ENCODE results near the gene PGR. TPM values are rescaled to one million over a fixed set of nuclear protein-coding genes. Genes with fewer than 3 reads are reported as not detected.

The PGR gene
- polyA plus RNA-seq, 1 donor (not counting 4 experiments of a cell fraction or from before 2014, with no cell fraction given), result not detected

DNA sequence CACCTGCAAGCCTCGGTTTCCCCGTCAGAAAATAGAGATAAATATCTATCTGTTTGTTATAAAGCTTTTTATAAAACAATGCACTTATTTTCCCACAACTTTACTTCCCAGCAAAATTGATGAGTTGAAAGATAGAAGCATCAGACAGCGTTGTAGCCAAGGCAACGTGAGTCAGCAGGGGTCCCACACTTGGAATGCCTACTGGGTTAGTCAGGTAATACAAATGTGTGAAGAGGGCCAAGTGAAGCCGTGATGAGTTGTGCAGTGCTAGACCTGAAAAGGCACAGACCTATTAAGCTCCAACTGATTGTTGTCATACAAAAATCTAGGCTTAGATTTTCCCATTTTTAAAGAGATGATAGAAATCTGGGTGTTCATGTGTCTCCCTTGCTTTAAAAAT, 118.7 kb downstream of the PGR start:
- Histone ChIP-seq H3K27ac (ENCODE audit: control insufficient read depth, insufficient read depth, low read length) (no peak overlapping the region), H3K9me3 (ENCODE audit: control insufficient read depth, low read depth, low read length) (no peaks in the 10 kb centered on the region), H3K36me3 (ENCODE audit: control insufficient read depth in 2 of 2, extremely low read depth in 1 of 2, insufficient read depth in 2 of 2, low read length in 2 of 2) (no peaks in the 10 kb centered on the region), H3K27me3 (ENCODE audit: control insufficient read depth, extremely low read depth, insufficient read depth, low read length) (no peaks in the 10 kb centered on the region), H3K9me1 (ENCODE audit: control insufficient read depth, extremely low read depth, insufficient read depth, low read length) (no peaks in the 10 kb centered on the region), H3K4me1 (ENCODE audit: control insufficient read depth, extremely low read depth, insufficient read depth, low read length) (no peaks in the 10 kb centered on the region), H3K4me2 (ENCODE audit: control insufficient read depth, extremely low read depth, insufficient read depth, low read depth, low read length) (no peak overlapping the region), H4K20me1 (ENCODE audit: control insufficient read depth, extremely low read depth, insufficient read depth, low read length) (no peaks in the 10 kb centered on the region), H3K9ac (ENCODE audit: control insufficient read depth, extremely low read depth, insufficient read depth, low read length) (no peak overlapping the region), H3K4me3 (ENCODE audit: control insufficient read depth in 2 of 3, extremely low read depth in 1 of 3, insufficient read depth in 2 of 3, low read depth in 1 of 3, low read length in 3 of 3) (no peak overlapping the region), H3K79me2 (ENCODE audit: control insufficient read depth, insufficient read depth, low read length) (no peaks in the 10 kb centered on the region), H2AFZ (ENCODE audit: control insufficient read depth, low read length) (no peak overlapping the region)
- FAIRE-seq (no peak), DNase-seq (ENCODE audit: low read depth, low spot score) (no peak)
- no peak for TF ChIP-seq EZH2 (IDR thresholded peaks at IDR 0.05; ENCODE audit: low read length)
- TF ChIP-seq, protein P1, sequence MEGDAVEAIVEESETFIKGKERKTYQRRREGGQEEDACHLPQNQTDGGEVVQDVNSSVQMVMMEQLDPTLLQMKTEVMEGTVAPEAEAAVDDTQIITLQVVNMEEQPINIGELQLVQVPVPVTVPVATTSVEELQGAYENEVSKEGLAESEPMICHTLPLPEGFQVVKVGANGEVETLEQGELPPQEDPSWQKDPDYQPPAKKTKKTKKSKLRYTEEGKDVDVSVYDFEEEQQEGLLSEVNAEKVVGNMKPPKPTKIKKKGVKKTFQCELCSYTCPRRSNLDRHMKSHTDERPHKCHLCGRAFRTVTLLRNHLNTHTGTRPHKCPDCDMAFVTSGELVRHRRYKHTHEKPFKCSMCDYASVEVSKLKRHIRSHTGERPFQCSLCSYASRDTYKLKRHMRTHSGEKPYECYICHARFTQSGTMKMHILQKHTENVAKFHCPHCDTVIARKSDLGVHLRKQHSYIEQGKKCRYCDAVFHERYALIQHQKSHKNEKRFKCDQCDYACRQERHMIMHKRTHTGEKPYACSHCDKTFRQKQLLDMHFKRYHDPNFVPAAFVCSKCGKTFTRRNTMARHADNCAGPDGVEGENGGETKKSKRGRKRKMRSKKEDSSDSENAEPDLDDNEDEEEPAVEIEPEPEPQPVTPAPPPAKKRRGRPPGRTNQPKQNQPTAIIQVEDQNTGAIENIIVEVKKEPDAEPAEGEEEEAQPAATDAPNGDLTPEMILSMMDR (optimal IDR thresholded peaks at IDR 0.05 in 1 of 3, IDR thresholded peaks at IDR 0.05 in 1 of 3, conservative IDR thresholded peaks at IDR 0.05 in 1 of 3; ENCODE audit: extremely low read depth in 1 of 3, insufficient read depth in 2 of 3, low read length in 3 of 3), result no peak
- dilution Hi-C loops (cut with MboI; ENCODE audit: extremely low pct_ligation_motif_present, low sequenced_read_pairs), result no loop called here

DNA sequence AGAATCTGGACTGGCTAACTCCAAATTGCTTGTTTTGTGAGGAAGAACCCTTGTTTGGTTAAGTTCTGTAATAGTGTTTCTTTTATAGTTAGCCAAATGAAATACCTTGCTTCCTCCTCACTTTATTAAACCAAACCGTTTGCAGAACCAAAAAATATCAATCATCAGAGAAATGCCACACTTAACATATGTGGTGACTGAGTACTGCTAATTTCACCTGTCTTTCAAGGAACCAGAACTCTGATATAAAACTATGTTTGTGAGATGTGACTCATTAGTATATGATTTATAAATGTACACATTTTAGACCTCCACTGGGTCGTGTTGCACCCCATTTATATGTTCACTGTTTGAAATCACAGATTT, 119.9 kb downstream of the PGR start:
- TF ChIP-seq, protein P1 (optimal IDR thresholded peaks at IDR 0.05 in 1 of 3, IDR thresholded peaks at IDR 0.05 in 1 of 3, conservative IDR thresholded peaks at IDR 0.05 in 1 of 3; ENCODE audit: extremely low read depth in 1 of 3, insufficient read depth in 2 of 3, low read length in 3 of 3), result no peak
- no peak for TF ChIP-seq EZH2 (IDR thresholded peaks at IDR 0.05; ENCODE audit: low read length)

More for the DNA sequence above, 119.9 kb downstream of the PGR start:
- no peak overlapping the region for H3K4me2 ChIP-seq (ENCODE audit: control insufficient read depth, extremely low read depth, insufficient read depth, low read depth, low read length)
- FAIRE-seq, result no peak
- H3K9me3 ChIP-seq (ENCODE audit: control insufficient read depth, low read depth, low read length), result no peaks in the 10 kb centered on the region
- no peak overlapping the region for H3K4me3 ChIP-seq (ENCODE audit: control insufficient read depth in 2 of 3, extremely low read depth in 1 of 3, insufficient read depth in 2 of 3, low read depth in 1 of 3, low read length in 3 of 3)
- H4K20me1 ChIP-seq (ENCODE audit: control insufficient read depth, extremely low read depth, insufficient read depth, low read length), result no peaks in the 10 kb centered on the region
- no peaks in the 10 kb centered on the region for H3K36me3 ChIP-seq (ENCODE audit: control insufficient read depth in 2 of 2, extremely low read depth in 1 of 2, insufficient read depth in 2 of 2, low read length in 2 of 2)
- no peaks in the 10 kb centered on the region for H3K9me1 ChIP-seq (ENCODE audit: control insufficient read depth, extremely low read depth, insufficient read depth, low read length)
- no peak overlapping the region for H3K9ac ChIP-seq (ENCODE audit: control insufficient read depth, extremely low read depth, insufficient read depth, low read length)
- H3K4me1 ChIP-seq (ENCODE audit: control insufficient read depth, extremely low read depth, insufficient read depth, low read length), result no peaks in the 10 kb centered on the region
- H3K79me2 ChIP-seq (ENCODE audit: control insufficient read depth, insufficient read depth, low read length), result no peaks in the 10 kb centered on the region
- H3K27ac ChIP-seq (ENCODE audit: control insufficient read depth, insufficient read depth, low read length), result no peak overlapping the region
- H3K27me3 ChIP-seq (ENCODE audit: control insufficient read depth, extremely low read depth, insufficient read depth, low read length), result no peaks in the 10 kb centered on the region
- no peak for DNase-seq (ENCODE audit: low read depth, low spot score)
- no peak overlapping the region for H2AFZ ChIP-seq (ENCODE audit: control insufficient read depth, low read length)
- dilution Hi-C loops (cut with MboI; ENCODE audit: extremely low pct_ligation_motif_present, low sequenced_read_pairs), result no loop called here
